ENCODE results near the gene CEACAM16.

Gene CEACAM16

DNA sequence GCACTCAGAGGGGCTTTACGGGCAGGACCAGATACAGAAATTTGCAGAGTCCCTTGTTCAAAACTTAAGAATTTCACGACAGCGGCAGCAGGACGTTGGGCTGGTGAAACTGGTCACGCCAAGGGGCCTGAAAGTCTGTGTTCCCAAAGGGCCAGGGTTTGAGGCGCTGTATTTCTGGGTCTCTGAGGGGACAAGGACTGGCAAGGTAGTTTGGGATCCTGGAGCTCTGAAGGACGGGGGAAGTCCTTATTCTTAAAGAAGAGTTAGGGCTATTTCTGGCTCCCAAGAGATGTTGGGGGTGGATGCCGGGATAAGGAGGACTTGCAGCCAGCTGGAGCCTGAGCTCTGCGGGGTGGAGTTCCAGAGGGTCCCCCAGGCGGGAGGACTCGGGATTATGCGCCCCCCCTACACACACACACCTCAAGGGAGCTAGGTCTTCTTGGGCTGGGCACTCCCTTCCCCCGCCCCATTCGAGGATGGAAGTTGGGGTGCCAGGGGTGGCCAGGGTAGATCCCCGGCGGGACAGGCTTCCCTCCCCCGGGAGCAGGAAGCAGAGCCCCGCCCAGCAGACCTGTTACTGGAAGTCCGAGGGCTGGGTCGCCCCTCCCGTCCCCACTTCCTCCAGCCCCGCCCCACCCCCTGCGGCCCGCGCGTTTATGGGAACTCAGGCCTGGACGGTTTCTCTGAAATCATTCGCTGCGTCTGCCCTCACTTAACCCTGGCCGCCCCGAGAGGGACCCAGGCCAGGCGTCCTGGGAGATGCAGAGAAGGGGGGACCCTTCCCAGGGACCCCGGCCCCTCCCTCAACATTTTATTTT is 55.2 kb downstream of the CEACAM16 start:
- peak; percentile 50 for TF ChIP-seq POLR2AphosphoS5 (IDR thresholded peaks at IDR 0.05; ENCODE audit: low read depth, low read length)
- TF ChIP-seq, protein P1, sequence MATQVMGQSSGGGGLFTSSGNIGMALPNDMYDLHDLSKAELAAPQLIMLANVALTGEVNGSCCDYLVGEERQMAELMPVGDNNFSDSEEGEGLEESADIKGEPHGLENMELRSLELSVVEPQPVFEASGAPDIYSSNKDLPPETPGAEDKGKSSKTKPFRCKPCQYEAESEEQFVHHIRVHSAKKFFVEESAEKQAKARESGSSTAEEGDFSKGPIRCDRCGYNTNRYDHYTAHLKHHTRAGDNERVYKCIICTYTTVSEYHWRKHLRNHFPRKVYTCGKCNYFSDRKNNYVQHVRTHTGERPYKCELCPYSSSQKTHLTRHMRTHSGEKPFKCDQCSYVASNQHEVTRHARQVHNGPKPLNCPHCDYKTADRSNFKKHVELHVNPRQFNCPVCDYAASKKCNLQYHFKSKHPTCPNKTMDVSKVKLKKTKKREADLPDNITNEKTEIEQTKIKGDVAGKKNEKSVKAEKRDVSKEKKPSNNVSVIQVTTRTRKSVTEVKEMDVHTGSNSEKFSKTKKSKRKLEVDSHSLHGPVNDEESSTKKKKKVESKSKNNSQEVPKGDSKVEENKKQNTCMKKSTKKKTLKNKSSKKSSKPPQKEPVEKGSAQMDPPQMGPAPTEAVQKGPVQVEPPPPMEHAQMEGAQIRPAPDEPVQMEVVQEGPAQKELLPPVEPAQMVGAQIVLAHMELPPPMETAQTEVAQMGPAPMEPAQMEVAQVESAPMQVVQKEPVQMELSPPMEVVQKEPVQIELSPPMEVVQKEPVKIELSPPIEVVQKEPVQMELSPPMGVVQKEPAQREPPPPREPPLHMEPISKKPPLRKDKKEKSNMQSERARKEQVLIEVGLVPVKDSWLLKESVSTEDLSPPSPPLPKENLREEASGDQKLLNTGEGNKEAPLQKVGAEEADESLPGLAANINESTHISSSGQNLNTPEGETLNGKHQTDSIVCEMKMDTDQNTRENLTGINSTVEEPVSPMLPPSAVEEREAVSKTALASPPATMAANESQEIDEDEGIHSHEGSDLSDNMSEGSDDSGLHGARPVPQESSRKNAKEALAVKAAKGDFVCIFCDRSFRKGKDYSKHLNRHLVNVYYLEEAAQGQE (IDR thresholded peaks at IDR 0.05; ENCODE audit: insufficient read depth in 1 of 2, low read depth in 2 of 2, low read length in 2 of 2): no peak
- TF ChIP-seq SIN3A (IDR thresholded peaks at IDR 0.05; ENCODE audit: borderline replicate concordance, insufficient read depth, low read length): 0 out of 2 replicates have a peak, but pooled peaks have one; percentile 18
- TF ChIP-seq TAF1 (IDR thresholded peaks at IDR 0.05; ENCODE audit: borderline replicate concordance, insufficient read depth, low read length): no peak
- peak; percentile 80 for TF ChIP-seq FOXP2 (optimal IDR thresholded peaks at IDR 0.05; ENCODE audit: borderline replicate concordance, extremely low read depth, extremely low read length, insufficient read depth)

DNA sequence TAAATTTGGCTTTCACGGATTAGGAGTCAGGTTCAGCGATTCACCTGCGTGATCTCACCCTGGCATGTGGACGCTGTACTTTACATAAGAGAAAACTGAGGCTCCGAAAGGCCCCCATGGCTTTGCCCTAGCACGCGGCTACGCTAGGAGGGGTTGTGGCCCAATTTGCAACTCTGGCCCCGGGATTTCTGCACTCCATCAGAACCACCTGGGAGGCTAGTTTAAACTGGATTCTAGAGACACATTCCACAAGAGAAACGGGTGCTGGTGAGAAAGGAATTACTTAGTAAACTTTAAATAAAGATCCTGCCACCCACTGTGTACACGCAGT is 55.8 kb downstream of the CEACAM16 start:
- TF ChIP-seq POLR2AphosphoS5 (IDR thresholded peaks at IDR 0.05; ENCODE audit: low read depth, low read length) (no peak; the same call in 1 of the 2 replicates), FOXP2 (optimal IDR thresholded peaks at IDR 0.05; ENCODE audit: borderline replicate concordance, extremely low read depth, extremely low read length, insufficient read depth) (no peak), SIN3A (IDR thresholded peaks at IDR 0.05; ENCODE audit: borderline replicate concordance, insufficient read depth, low read length) (no peak), TAF1 (IDR thresholded peaks at IDR 0.05; ENCODE audit: borderline replicate concordance, insufficient read depth, low read length) (no peak)
- TF ChIP-seq, protein P1 (IDR thresholded peaks at IDR 0.05; ENCODE audit: insufficient read depth in 1 of 2, low read depth in 2 of 2, low read length in 2 of 2): no peak

DNA sequence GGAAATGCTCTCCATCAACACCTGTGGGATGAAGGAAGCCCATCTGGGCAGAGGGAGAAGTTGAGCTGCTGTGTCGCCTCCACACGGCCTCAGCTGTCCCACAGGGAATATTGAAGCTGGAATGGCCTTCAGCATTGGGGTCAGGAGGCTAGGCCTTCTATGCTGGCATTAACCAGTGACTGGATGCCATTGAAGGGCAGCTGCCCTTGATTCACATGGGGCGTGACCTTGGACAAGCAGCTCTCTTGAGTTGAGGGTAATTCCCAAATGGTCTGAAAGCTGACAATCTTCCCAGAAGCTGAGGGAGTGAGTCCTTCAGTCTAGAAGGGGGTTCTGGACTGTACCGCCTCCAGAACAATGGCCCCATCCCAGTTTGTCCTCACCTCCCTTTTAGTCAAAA is 56.3 kb downstream of the CEACAM16 start:
- TF ChIP-seq FOXP2 (optimal IDR thresholded peaks at IDR 0.05; ENCODE audit: borderline replicate concordance, extremely low read depth, extremely low read length, insufficient read depth): no peak
- TF ChIP-seq TAF1 (IDR thresholded peaks at IDR 0.05; ENCODE audit: borderline replicate concordance, insufficient read depth, low read length): no peak
- no peak for TF ChIP-seq SIN3A (IDR thresholded peaks at IDR 0.05; ENCODE audit: borderline replicate concordance, insufficient read depth, low read length)
- TF ChIP-seq POLR2AphosphoS5 (IDR thresholded peaks at IDR 0.05; ENCODE audit: low read depth, low read length): no peak
- TF ChIP-seq, protein P1 (IDR thresholded peaks at IDR 0.05; ENCODE audit: insufficient read depth in 1 of 2, low read depth in 2 of 2, low read length in 2 of 2): no peak

DNA sequence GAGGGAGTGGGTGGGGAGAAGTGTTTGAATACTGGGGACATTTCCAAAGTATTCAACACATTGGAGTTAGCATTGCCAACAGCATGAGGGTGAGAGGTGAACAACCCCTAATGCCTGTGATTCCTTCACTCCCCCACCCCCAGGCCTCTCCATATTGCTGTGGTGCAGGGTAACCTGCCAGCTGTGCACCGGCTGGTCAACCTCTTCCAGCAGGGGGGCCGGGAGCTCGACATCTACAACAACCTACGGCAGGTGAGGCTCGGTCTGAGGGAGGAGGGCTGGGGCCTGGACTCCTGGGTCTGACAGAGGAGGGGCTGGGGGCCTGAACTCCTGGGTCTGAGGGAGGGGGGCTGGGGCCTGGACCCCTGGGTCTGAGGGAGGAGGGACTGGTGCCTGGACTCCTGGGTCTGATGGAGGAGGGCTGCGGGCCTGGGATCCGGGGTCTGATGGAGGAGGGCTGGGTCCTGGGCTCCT is 57.2 kb downstream of the CEACAM16 start:
- no peak for TF ChIP-seq POLR2AphosphoS5 (IDR thresholded peaks at IDR 0.05; ENCODE audit: low read depth, low read length)
- TF ChIP-seq FOXP2 (optimal IDR thresholded peaks at IDR 0.05; ENCODE audit: borderline replicate concordance, extremely low read depth, extremely low read length, insufficient read depth): no peak
- TF ChIP-seq SIN3A (IDR thresholded peaks at IDR 0.05; ENCODE audit: borderline replicate concordance, insufficient read depth, low read length): no peak
- TF ChIP-seq, protein P1 (IDR thresholded peaks at IDR 0.05; ENCODE audit: insufficient read depth in 1 of 2, low read depth in 2 of 2, low read length in 2 of 2): no peak
- TF ChIP-seq TAF1 (IDR thresholded peaks at IDR 0.05; ENCODE audit: borderline replicate concordance, insufficient read depth, low read length): no peak

Data from PFSK-1 (cell line).